Activated T-helper 1 cell treated with anti-CD3 and anti-CD28 coated beads, Interleukin-12 subunit alpha, Interleukin-12 subunit beta, Interleukin-2, Interleukin-4 antibody, amounts not matched to agents 30 ng/mL and 10 ng/mL and 1 ng/mL, durations not matched to agents 14 hours and 24 hours and 36 hours (primary cell): Measurements from ENCODE around the gene TRIO. TPM values are rescaled to one million over a fixed set of nuclear protein-coding genes. Genes with fewer than 3 reads are reported as not detected.
"Not testable (repeated sequence)": the region's sequence is repeated elsewhere in the genome, so short reads cannot be mapped to it uniquely, and the experiment has no call there.

ENCODE experiments used
- DNase-seq: peaks from one replicate; pipeline ENCODE4 v3.0.0; 2021; ENCODE audit warnings: low spot score
- H3K27ac Mint-ChIP-seq: one replicate; pipeline ENCODE4 v1.8.0; 2021; ENCODE audit warnings: mild to moderate bottlenecking, mixed read lengths
- H3K27me3 Mint-ChIP-seq: one replicate; pipeline ENCODE4 v1.8.0; 2022; ENCODE audit warnings: mild to moderate bottlenecking, moderate library complexity, mixed read lengths; ENCODE audit not compliant: insufficient read depth
- H3K36me3 Mint-ChIP-seq: one replicate; pipeline ENCODE4 v1.8.0; 2021; ENCODE audit warnings: low read depth, mixed read lengths
- H3K4me1 Mint-ChIP-seq: one replicate; pipeline ENCODE4 v1.8.0; 2021; ENCODE audit warnings: low read depth, mixed read lengths
- H3K4me3 Mint-ChIP-seq: one replicate; pipeline ENCODE4 v1.8.0; 2021; ENCODE audit warnings: mild to moderate bottlenecking, moderate library complexity, mixed read lengths
- H3K9me3 Mint-ChIP-seq: one replicate; pipeline ENCODE4 v1.8.0; 2021; ENCODE audit warnings: mixed read lengths
- intact Hi-C: fragments of 100-400 bp; cut with micrococcal nuclease; formaldehyde crosslinking; loops from one replicate; pipeline ENCODE4 v1.15.1; 2024
- total RNA-seq: library from RNA; stranded (reverse); gene quantifications from 2 replicates; pipeline ENCODE4 v1.2.3, GENCODE V29; 2022

TRIO gene
- total RNA-seq, 1 donor from 2014 or later = 11.4 TPM

- Mint-ChIP-seq H3K27ac (no peak overlapping the region), H3K4me1 (no peaks in the 10 kb centered on the region), H3K9me3 (no peaks in the 10 kb centered on the region), H3K36me3 (no peaks in the 10 kb centered on the region), H3K27me3 (no peaks in the 10 kb centered on the region), H3K4me3 (no peak overlapping the region)
- intact Hi-C loops = no loop called here
- no peak for DNase-seq
Measured at GRCh38 chr5:14528926-14529325, 385.8 kb downstream of the TRIO start.

- H3K4me3 Mint-ChIP-seq = no peak overlapping the region
- no peaks in the 10 kb centered on the region for H3K27me3 Mint-ChIP-seq
- intact Hi-C loops = no loop called here
- no peaks in the 10 kb centered on the region for H3K36me3 Mint-ChIP-seq
- no peak for DNase-seq
- no peak overlapping the region for H3K27ac Mint-ChIP-seq
- H3K4me1 Mint-ChIP-seq = no peaks in the 10 kb centered on the region
- H3K9me3 Mint-ChIP-seq = no peaks in the 10 kb centered on the region
Measured at GRCh38 chr5:14531668-14532067, 388.5 kb downstream of the TRIO start.

- H3K36me3 Mint-ChIP-seq = no peaks in the 10 kb centered on the region
- DNase-seq = no peak
- H3K4me1 Mint-ChIP-seq = no peaks in the 10 kb centered on the region
- H3K4me3 Mint-ChIP-seq = no peak overlapping the region
- intact Hi-C loops = no loop called here
- no peaks in the 10 kb centered on the region for H3K27me3 Mint-ChIP-seq
- H3K9me3 Mint-ChIP-seq = no peaks in the 10 kb centered on the region
- H3K27ac Mint-ChIP-seq = no peak overlapping the region
Measured at GRCh38 chr5:14532180-14532579, 389.0 kb downstream of the TRIO start.

DNA sequence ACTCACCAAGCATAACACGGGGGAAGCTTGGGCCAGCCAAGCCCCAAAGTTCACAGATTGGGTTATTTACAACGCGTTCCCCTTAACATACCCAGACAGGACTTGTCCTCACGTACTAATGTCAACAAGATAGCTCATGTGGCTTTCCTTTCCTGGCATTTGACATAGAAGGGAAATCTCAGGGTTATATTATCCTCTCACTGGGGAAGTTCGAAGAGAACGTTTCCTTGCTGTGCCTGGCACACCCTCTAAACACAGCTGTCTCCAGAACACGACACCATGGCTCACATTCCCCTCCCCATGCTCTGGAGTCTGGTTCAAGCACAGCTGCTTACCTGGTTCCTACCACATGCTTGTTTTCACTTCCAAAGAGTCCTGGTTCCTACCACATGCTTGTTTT lies 391.6 kb downstream of the TRIO start:
- Mint-ChIP-seq H3K4me1 (no peaks in the 10 kb centered on the region), H3K4me3 (no peak overlapping the region), H3K27ac (no peak overlapping the region), H3K36me3 (no peaks in the 10 kb centered on the region), H3K9me3 (no peaks in the 10 kb centered on the region), H3K27me3 (no peaks in the 10 kb centered on the region)
- intact Hi-C loops = no loop called here
- DNase-seq = no peak

DNA sequence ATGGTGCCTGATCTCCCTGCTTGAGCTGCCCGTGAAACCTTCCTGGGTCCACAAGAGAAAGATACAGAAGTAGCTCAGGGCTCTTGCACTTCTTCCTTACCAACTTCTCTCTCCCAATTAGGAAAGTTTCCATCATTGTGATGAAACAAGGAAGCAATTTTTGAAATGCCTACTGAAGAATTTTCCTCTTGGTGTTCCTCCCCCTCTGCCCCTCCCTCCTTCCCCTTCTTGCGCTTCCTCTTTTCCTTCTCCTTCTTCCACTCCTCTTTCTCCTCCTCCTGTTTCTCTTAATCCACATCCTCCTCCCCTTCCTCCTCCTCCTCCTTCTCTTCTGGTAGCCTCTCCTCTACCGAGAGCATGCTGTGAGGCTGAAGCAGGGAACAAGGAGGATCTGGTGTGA lies 402.2 kb downstream of the TRIO start:
- peaks cover 4% of the 10 kb centered on the region for H3K4me1 Mint-ChIP-seq
- peaks cover 15% of the 10 kb centered on the region for H3K9me3 Mint-ChIP-seq
- H3K36me3 Mint-ChIP-seq = no peaks in the 10 kb centered on the region
- H3K27ac Mint-ChIP-seq = no peak overlapping the region
- H3K4me3 Mint-ChIP-seq = no peak overlapping the region
- intact Hi-C loops = no loop called here
- H3K27me3 Mint-ChIP-seq = no peaks in the 10 kb centered on the region
- no peak for DNase-seq

DNA sequence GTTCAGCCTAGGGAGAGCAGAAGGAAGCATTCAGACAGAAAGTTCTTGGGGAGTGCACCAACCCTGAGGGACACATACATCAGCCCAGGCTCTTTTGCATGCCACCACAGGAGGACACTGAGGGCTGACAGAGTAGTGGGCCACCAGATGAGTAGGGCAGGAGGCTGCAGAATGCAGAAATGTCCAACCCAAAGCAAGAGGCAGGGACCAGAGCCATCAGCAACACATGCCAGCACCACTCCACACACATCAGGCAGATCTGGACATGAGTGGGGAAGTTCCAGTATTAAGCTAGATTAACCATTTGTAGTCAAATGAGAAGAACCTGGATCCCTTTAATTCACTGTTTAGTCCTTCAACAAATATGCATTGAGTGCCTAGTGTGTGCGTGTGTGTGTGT lies 402.7 kb downstream of the TRIO start:
- DNase-seq = no peak
- intact Hi-C loops = no loop called here
- Mint-ChIP-seq H3K4me3 (no peak overlapping the region), H3K36me3 (no peaks in the 10 kb centered on the region), H3K27ac (no peak overlapping the region), H3K27me3 (no peaks in the 10 kb centered on the region), H3K9me3 (peaks cover 9% of the 10 kb centered on the region), H3K4me1 (peaks cover 4% of the 10 kb centered on the region)

GRCh38 chr5:14547666-14548065 lies 404.5 kb downstream of the TRIO start:
- H3K27ac Mint-ChIP-seq = no peak overlapping the region
- H3K27me3 Mint-ChIP-seq = no peaks in the 10 kb centered on the region
- H3K4me3 Mint-ChIP-seq = no peak overlapping the region
- DNase-seq = no peak
- H3K4me1 Mint-ChIP-seq = peaks cover 4% of the 10 kb centered on the region
- H3K36me3 Mint-ChIP-seq = no peaks in the 10 kb centered on the region
- intact Hi-C loops = no loop called here
- no peaks in the 10 kb centered on the region for H3K9me3 Mint-ChIP-seq

DNA sequence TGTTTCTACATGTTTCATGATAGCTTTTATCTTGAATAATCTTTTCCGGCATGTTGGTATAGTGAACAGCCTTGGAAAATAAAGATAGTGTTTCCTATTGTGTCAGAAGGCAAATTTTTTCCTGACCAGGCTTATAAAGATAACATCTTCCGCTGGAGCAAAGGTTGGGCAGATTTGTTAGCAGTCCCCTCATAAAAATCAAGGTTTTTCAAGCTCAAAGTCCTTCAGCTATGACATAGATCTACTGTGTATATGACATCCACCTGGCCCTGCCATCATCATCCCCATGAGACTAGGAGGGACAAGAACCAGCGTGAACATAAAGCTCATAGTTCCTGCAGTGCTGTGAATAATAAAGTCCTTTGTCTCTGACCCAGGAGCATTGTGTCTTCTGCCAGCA lies 408.1 kb downstream of the TRIO start:
- Mint-ChIP-seq H3K9me3 (no peaks in the 10 kb centered on the region), H3K36me3 (no peaks in the 10 kb centered on the region), H3K4me3 (no peak overlapping the region), H3K27ac (no peak overlapping the region), H3K27me3 (no peaks in the 10 kb centered on the region), H3K4me1 (peaks cover 4% of the 10 kb centered on the region)
- no peak for DNase-seq
- intact Hi-C loops = no loop called here

GRCh38 chr5:14552017-14552416 lies 408.9 kb downstream of the TRIO start:
- Mint-ChIP-seq H3K27me3 (no peaks in the 10 kb centered on the region), H3K4me3 (no peak overlapping the region), H3K4me1 (peaks cover 4% of the 10 kb centered on the region), H3K27ac (no peak overlapping the region), H3K36me3 (no peaks in the 10 kb centered on the region), H3K9me3 (no peaks in the 10 kb centered on the region)
- DNase-seq = no peak
- intact Hi-C loops = no loop called here

DNA sequence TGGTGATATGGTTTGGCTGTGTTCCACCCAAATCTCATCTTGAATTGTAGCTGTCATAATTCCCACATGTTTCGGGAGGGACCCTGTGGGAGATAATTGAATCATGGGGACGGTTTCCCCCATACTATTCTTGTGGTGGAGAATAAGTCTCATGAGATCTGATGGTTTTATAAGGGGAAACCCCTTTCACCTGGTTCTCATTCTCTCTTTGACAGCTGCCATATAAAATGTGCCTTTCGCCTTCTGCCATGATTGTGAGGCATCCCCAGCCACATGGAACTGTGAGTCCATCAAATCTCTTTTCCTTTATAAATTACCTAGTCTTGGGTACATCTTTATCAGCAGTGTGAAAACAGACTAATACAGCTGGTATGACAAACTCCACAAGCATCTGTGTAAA lies 411.1 kb downstream of the TRIO start:
- DNase-seq, H3K4me3 Mint-ChIP-seq, intact Hi-C loops, H3K4me1 Mint-ChIP-seq, H3K27me3 Mint-ChIP-seq, H3K36me3 Mint-ChIP-seq, H3K27ac Mint-ChIP-seq, H3K9me3 Mint-ChIP-seq: not testable (repeated sequence)

GRCh38 chr5:14556015-14556414 lies 412.9 kb downstream of the TRIO start:
- Mint-ChIP-seq H3K4me1 (peaks cover 13% of the 10 kb centered on the region), H3K4me3 (no peak overlapping the region), H3K9me3 (no peaks in the 10 kb centered on the region), H3K36me3 (no peaks in the 10 kb centered on the region), H3K27me3 (no peaks in the 10 kb centered on the region), H3K27ac (no peak overlapping the region)
- intact Hi-C loops = no loop called here
- DNase-seq = no peak

- peaks cover 13% of the 10 kb centered on the region for H3K4me1 Mint-ChIP-seq
- no peak overlapping the region for H3K4me3 Mint-ChIP-seq
- intact Hi-C loops = no loop called here
- no peaks in the 10 kb centered on the region for H3K27me3 Mint-ChIP-seq
- H3K36me3 Mint-ChIP-seq = no peaks in the 10 kb centered on the region
- H3K27ac Mint-ChIP-seq = no peak overlapping the region
- DNase-seq = no peak
- H3K9me3 Mint-ChIP-seq = no peaks in the 10 kb centered on the region
Measured at GRCh38 chr5:14557203-14557770, 414.1 kb downstream of the TRIO start.

DNA sequence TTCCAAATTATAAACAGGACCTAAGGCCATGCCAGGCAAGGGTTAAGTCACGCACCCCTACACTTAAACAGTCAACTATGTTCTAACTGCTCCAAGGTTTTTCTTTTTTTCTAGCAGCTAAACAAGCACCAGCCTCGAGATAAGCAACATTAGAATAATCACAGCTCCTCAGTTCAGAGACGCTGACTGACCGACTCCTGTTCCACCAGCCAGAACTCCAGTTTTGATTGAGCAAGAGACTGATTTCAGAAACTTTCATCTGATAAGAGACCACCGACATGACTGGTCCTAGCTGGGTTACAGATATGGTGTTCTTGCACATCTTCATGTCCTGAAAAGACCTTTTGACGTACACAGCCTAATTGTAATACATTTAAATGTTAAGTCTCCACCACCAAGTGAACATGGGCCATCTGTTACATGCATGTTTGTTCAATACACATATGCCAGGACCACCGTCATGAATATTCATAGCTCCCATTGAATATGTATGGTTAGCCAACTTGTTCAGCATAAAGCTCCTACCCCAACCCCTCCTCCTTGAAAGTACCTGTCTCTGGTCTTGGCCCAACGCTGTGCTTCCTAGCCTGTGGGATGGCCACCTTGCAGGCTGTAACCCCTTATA lies 414.8 kb downstream of the TRIO start:
- Mint-ChIP-seq H3K36me3 (no peaks in the 10 kb centered on the region), H3K9me3 (no peaks in the 10 kb centered on the region), H3K27ac (no peak overlapping the region), H3K27me3 (no peaks in the 10 kb centered on the region), H3K4me3 (no peak overlapping the region), H3K4me1 (peaks cover 13% of the 10 kb centered on the region)
- DNase-seq = no peak
- intact Hi-C loops = no loop called here
